ENCODE data around the gene VWA3B.

The VWA3B gene

GRCh38 chr2:98191883-98192282 is 104.9 kb downstream of the VWA3B start:
- Histone ChIP-seq H3K79me2 (ENCODE audit: insufficient read depth, low read length) (no peaks in the 10 kb centered on the region), H3K9me3 (ENCODE audit: insufficient read depth, low read depth, low read length) (no peaks in the 10 kb centered on the region), H2AFZ (ENCODE audit: low read length) (no peak overlapping the region), H3K4me3 (ENCODE audit: low read length, poor library complexity, severe bottlenecking) (no peak overlapping the region), H3K9ac (ENCODE audit: low read depth, low read length, poor library complexity, severe bottlenecking) (no peak overlapping the region), H3K4me1 (ENCODE audit: insufficient read depth, low read length, poor library complexity, severe bottlenecking) (no peaks in the 10 kb centered on the region), H3K4me2 (ENCODE audit: low read depth, low read length, poor library complexity, severe bottlenecking) (no peak overlapping the region), H3K9me2 (replicated peaks; ENCODE audit: low read depth, low read length) (no peaks in the 10 kb centered on the region), H3K36me3 (ENCODE audit: insufficient read depth, low read length) (no peaks in the 10 kb centered on the region), H4K20me1 (ENCODE audit: insufficient read depth, low read length, poor library complexity, severe bottlenecking) (no peaks in the 10 kb centered on the region), H3K27me3 (ENCODE audit: insufficient read depth, low read length, poor library complexity, severe bottlenecking) (no peaks in the 10 kb centered on the region), H3F3A (ENCODE audit: low read depth) (no peaks in the 10 kb centered on the region)
- no peak for TF ChIP-seq EZH2phosphoT487 (IDR thresholded peaks at IDR 0.05; ENCODE audit: borderline replicate concordance)
- TF ChIP-seq CTCF (conservative IDR thresholded peaks at IDR 0.05; ENCODE audit: low read length): no peak

GRCh38 chr2:98201576-98201975 is 114.6 kb downstream of the VWA3B start:
- no peaks in the 10 kb centered on the region for H4K20me1 ChIP-seq (ENCODE audit: insufficient read depth, low read length, poor library complexity, severe bottlenecking)
- no peaks in the 10 kb centered on the region for H3K9me3 ChIP-seq (ENCODE audit: insufficient read depth, low read depth, low read length)
- H3K36me3 ChIP-seq (ENCODE audit: insufficient read depth, low read length): no peaks in the 10 kb centered on the region
- H3K27me3 ChIP-seq (ENCODE audit: insufficient read depth, low read length, poor library complexity, severe bottlenecking): no peaks in the 10 kb centered on the region
- no peaks in the 10 kb centered on the region for H3K9me2 ChIP-seq (replicated peaks; ENCODE audit: low read depth, low read length)
- TF ChIP-seq CTCF (conservative IDR thresholded peaks at IDR 0.05; ENCODE audit: low read length) (no peak), EZH2phosphoT487 (IDR thresholded peaks at IDR 0.05; ENCODE audit: borderline replicate concordance) (no peak)
- no peak overlapping the region for H3K9ac ChIP-seq (ENCODE audit: low read depth, low read length, poor library complexity, severe bottlenecking)
- H3K4me1 ChIP-seq (ENCODE audit: insufficient read depth, low read length, poor library complexity, severe bottlenecking): no peaks in the 10 kb centered on the region
- H3F3A ChIP-seq (ENCODE audit: low read depth): no peaks in the 10 kb centered on the region
- no peak overlapping the region for H3K4me2 ChIP-seq (ENCODE audit: low read depth, low read length, poor library complexity, severe bottlenecking)
- no peak overlapping the region for H2AFZ ChIP-seq (ENCODE audit: low read length)
- H3K79me2 ChIP-seq (ENCODE audit: insufficient read depth, low read length): no peaks in the 10 kb centered on the region
- no peak overlapping the region for H3K4me3 ChIP-seq (ENCODE audit: low read length, poor library complexity, severe bottlenecking)

GRCh38 chr2:98205889-98206288 is 118.9 kb downstream of the VWA3B start:
- Histone ChIP-seq H3K4me2 (ENCODE audit: low read depth, low read length, poor library complexity, severe bottlenecking) (no peak overlapping the region), H3K4me3 (ENCODE audit: low read length, poor library complexity, severe bottlenecking) (no peak overlapping the region), H3K27me3 (ENCODE audit: insufficient read depth, low read length, poor library complexity, severe bottlenecking) (no peaks in the 10 kb centered on the region), H3K4me1 (ENCODE audit: insufficient read depth, low read length, poor library complexity, severe bottlenecking) (no peaks in the 10 kb centered on the region), H3K9me2 (replicated peaks; ENCODE audit: low read depth, low read length) (no peaks in the 10 kb centered on the region), H3K36me3 (ENCODE audit: insufficient read depth, low read length) (no peaks in the 10 kb centered on the region), H3K79me2 (ENCODE audit: insufficient read depth, low read length) (no peaks in the 10 kb centered on the region), H3K9me3 (ENCODE audit: insufficient read depth, low read depth, low read length) (no peaks in the 10 kb centered on the region), H3K9ac (ENCODE audit: low read depth, low read length, poor library complexity, severe bottlenecking) (no peak overlapping the region), H3F3A (ENCODE audit: low read depth) (no peaks in the 10 kb centered on the region), H2AFZ (ENCODE audit: low read length) (no peak overlapping the region), H4K20me1 (ENCODE audit: insufficient read depth, low read length, poor library complexity, severe bottlenecking) (no peaks in the 10 kb centered on the region)
- TF ChIP-seq CTCF (conservative IDR thresholded peaks at IDR 0.05; ENCODE audit: low read length) (no peak), EZH2phosphoT487 (IDR thresholded peaks at IDR 0.05; ENCODE audit: borderline replicate concordance) (no peak)
